ENCODE measurements around the gene CDH15.
"Not testable (repeated sequence)": the region's sequence is repeated elsewhere in the genome, so short reads cannot be mapped to it uniquely, and the experiment has no call there.

The CDH15 gene

GRCh38 chr16:89243664-89244063 lies 72.1 kb downstream of the CDH15 start:
- DNase-seq = no peak

DNA sequence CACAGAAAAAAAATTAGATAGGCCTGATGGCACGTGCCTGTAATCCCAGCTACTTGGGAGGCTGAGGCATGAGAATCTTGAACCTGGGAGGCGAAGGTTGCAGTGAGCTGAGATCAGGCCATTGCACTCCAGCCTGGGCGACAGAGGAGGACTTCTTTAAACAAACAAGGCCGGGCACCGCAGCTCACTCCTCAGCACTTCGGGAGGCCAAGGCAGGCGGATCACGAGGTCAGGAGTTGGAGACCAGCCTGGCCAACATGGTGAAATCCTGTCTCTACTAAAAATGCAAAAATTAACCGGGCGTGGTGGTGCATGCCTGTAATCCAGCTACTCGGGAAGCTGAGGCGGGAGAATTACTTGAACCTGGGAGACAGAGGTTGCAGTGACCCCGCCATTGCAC lies 72.7 kb downstream of the CDH15 start:
- not testable (repeated sequence) for DNase-seq

DNA sequence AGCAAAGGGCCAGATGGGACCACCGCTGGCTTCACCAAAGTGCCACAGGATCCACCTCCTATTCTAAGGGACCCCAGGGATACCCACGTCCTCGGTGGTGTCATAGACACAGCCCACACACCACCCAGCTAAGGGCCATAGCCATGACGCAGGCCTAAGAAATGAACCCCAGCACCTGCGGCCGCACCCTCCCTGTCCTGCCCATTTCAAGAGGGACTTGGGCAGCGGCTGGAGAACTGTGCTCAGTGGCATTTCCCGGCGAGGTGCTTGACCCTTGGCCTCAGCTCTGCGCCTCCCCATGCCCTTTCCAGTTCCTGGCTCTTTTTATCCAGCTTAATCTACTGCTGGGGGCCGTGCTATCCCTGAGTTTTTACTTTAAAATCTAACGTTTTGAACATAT lies 73.2 kb downstream of the CDH15 start:
- DNase-seq = no peak

Data from NK-92 treated with Interleukin-12 subunit alpha and Interleukin-12 subunit beta, amount 100 ng/mL, for 24 hours (cell line).